ENCODE results near the gene HPGD.

Gene HPGD

GRCh38 chr4:174554231-174554728, 32.0 kb upstream of the HPGD start:
- TF ChIP-seq CTCF (conservative IDR thresholded peaks at IDR 0.05; ENCODE audit: low read length): no peak
- DNase-seq (ENCODE audit: low read depth): no peak
- no peak overlapping the region for H3K4me3 ChIP-seq (ENCODE audit: low read length)

DNA sequence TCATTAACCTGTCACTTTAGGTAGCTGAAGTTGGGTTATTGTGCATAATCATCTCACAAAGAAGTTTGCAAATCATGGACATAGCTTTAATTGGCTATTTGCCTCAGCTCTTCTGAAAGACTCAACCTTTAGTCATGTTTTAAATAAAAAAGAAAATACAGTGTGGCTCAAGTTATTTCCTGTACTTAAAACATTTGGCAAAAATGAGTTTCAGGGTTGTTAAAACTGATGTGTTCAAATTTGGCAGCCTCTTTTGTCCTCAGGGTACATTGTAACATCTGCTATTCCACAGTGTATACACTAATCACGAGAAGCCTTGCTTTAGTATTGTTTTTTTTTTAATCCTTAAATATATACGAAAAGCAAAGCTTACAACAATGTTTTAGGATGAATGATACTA, 31.5 kb upstream of the HPGD start:
- no peak overlapping the region for H3K4me3 ChIP-seq (ENCODE audit: low read length)
- DNase-seq (ENCODE audit: low read depth): peak; percentile 1
- no peak for TF ChIP-seq CTCF (conservative IDR thresholded peaks at IDR 0.05; ENCODE audit: low read length)

GRCh38 chr4:174553031-174553430, 30.7 kb upstream of the HPGD start:
- no peak for DNase-seq (ENCODE audit: low read depth)
- no peak overlapping the region for H3K4me3 ChIP-seq (ENCODE audit: low read length)
- no peak for TF ChIP-seq CTCF (conservative IDR thresholded peaks at IDR 0.05; ENCODE audit: low read length)

GRCh38 chr4:174550541-174550940, 28.3 kb upstream of the HPGD start:
- no peak for DNase-seq (ENCODE audit: low read depth)
- no peak for TF ChIP-seq CTCF (conservative IDR thresholded peaks at IDR 0.05; ENCODE audit: low read length)
- H3K4me3 ChIP-seq (ENCODE audit: low read length): no peak overlapping the region

- no peak for DNase-seq (ENCODE audit: low read depth)
- no peak for TF ChIP-seq CTCF (conservative IDR thresholded peaks at IDR 0.05; ENCODE audit: low read length)
- no peak overlapping the region for H3K4me3 ChIP-seq (ENCODE audit: low read length)
These were observed 27.4 kb upstream of the HPGD start for GRCh38 chr4:174549721-174550120.

DNA sequence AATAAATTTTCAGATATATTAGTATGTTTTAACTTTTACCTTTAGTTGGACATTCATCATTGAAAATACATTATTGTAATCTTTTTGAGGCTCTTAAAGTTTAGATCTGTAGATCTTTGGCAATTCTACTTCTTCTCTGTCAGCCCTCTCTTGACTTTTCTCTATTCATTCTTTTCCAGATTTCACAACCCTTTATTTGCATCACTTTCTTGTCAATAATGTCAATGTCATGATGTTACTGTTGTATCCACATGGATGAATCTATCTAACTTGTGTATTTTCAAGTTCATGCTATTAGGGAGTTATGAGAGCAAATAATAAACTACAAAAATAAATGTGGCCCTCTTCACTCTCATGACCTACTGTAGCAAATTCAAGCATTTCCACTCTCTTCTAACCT, 23.0 kb upstream of the HPGD start:
- no peak overlapping the region for H3K4me3 ChIP-seq (ENCODE audit: low read length)
- no peak for TF ChIP-seq CTCF (conservative IDR thresholded peaks at IDR 0.05; ENCODE audit: low read length)
- DNase-seq (ENCODE audit: low read depth): no peak

DNA sequence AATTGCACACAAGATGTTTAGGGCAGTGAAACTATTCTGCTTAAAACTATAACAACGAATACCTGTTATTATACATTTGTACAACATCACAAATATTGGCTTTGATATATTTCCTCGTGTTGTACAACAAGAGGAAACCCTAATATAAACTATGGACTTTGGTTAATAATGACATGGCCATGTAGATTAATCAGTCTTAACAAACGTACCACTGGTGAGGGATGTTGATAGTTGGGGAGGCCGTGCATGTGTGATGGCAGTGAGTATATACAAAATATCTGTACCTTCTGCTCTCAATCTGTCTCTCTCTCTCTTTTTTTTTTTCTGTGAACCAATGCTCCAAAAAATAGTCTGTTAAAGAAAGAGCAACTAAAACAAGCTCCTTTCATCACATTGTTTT, 22.2 kb upstream of the HPGD start:
- no peak for TF ChIP-seq CTCF (conservative IDR thresholded peaks at IDR 0.05; ENCODE audit: low read length)
- H3K4me3 ChIP-seq (ENCODE audit: low read length): no peak overlapping the region
- DNase-seq (ENCODE audit: low read depth): no peak

Data from AG10803 (cell line).